ENCODE measurements around the gene DPPA5. TPM values are rescaled to one million over a fixed set of nuclear protein-coding genes. Genes with fewer than 3 reads are reported as not detected.

The DPPA5 gene
- polyA plus RNA-seq, 1 donor from 2014 or later = not detected

GRCh38 chr6:73372516-73372915 lies 18.4 kb upstream of the DPPA5 start:
- peaks cover 0 to 4% (median 2%) of the 10 kb centered on the region in 3 donors for H3K9me3 Mint-ChIP-seq
- H3K27ac Mint-ChIP-seq = no peak overlapping the region
- H3K36me3 Mint-ChIP-seq = no peaks in the 10 kb centered on the region
- H3K4me1 Mint-ChIP-seq = peaks cover 0 to 4% (median 0%) of the 10 kb centered on the region in 3 donors
- H3K27me3 Mint-ChIP-seq = no peaks in the 10 kb centered on the region
- no peak overlapping the region for H3K4me3 Mint-ChIP-seq

GRCh38 chr6:73371984-73372383 lies 17.9 kb upstream of the DPPA5 start:
- H3K36me3 Mint-ChIP-seq = no peaks in the 10 kb centered on the region
- no peak overlapping the region for H3K4me3 Mint-ChIP-seq
- H3K4me1 Mint-ChIP-seq = peaks cover 0 to 2% (median 0%) of the 10 kb centered on the region in 3 donors
- H3K9me3 Mint-ChIP-seq = peaks cover 0 to 4% (median 2%) of the 10 kb centered on the region in 3 donors
- no peaks in the 10 kb centered on the region for H3K27me3 Mint-ChIP-seq
- no peak overlapping the region for H3K27ac Mint-ChIP-seq

- Mint-ChIP-seq H3K36me3 (no peaks in the 10 kb centered on the region), H3K9me3 (peaks cover 0 to 4% (median 2%) of the 10 kb centered on the region in 3 donors), H3K27me3 (peaks cover 3% of the 10 kb centered on the region), H3K4me1 (no peaks in the 10 kb centered on the region), H3K27ac (no peak within 1 kb of the TSS), H3K4me3 (no peak within 1 kb of the TSS)
Measured at GRCh38 chr6:73369563-73369962, 15.5 kb upstream of the DPPA5 start, which contains the start of gene OOEP. OOEP (minus strand) TSS chr6:73369897; CDS start chr6:73369792, 105 bp downstream.

GRCh38 chr6:73369157-73369556 lies 15.1 kb upstream of the DPPA5 start:
- H3K9me3 Mint-ChIP-seq = peaks cover 0 to 4% (median 2%) of the 10 kb centered on the region in 3 donors

GRCh38 chr6:73368675-73369074 lies 14.6 kb upstream of the DPPA5 start:
- no peak overlapping the region for H3K27ac Mint-ChIP-seq

More at GRCh38 chr6:73369157-73369556, 15.1 kb upstream of the DPPA5 start:
- no peaks in the 10 kb centered on the region for H3K36me3 Mint-ChIP-seq
- peaks cover 3% of the 10 kb centered on the region for H3K27me3 Mint-ChIP-seq
- H3K4me3 Mint-ChIP-seq = no peak overlapping the region
- H3K27ac Mint-ChIP-seq = no peak overlapping the region
- H3K4me1 Mint-ChIP-seq = no peaks in the 10 kb centered on the region

GRCh38 chr6:73367761-73368355 lies 13.8 kb upstream of the DPPA5 start:
- Mint-ChIP-seq H3K27ac (no peak overlapping the region), H3K4me1 (no peaks in the 10 kb centered on the region), H3K27me3 (peaks cover 3% of the 10 kb centered on the region), H3K9me3 (peaks cover 0 to 4% (median 0%) of the 10 kb centered on the region in 3 donors), H3K4me3 (no peak overlapping the region), H3K36me3 (no peaks in the 10 kb centered on the region)

More at GRCh38 chr6:73368675-73369074, 14.6 kb upstream of the DPPA5 start:
- Mint-ChIP-seq H3K4me1 (no peaks in the 10 kb centered on the region), H3K36me3 (no peaks in the 10 kb centered on the region), H3K4me3 (no peak overlapping the region), H3K27me3 (peaks cover 3% of the 10 kb centered on the region), H3K9me3 (peaks cover 0 to 4% (median 2%) of the 10 kb centered on the region in 3 donors)

GRCh38 chr6:73364549-73364948 lies 10.5 kb upstream of the DPPA5 start:
- no peaks in the 10 kb centered on the region for H3K9me3 Mint-ChIP-seq
- H3K27me3 Mint-ChIP-seq = peaks cover 4% of the 10 kb centered on the region
- no peaks in the 10 kb centered on the region for H3K4me1 Mint-ChIP-seq
- no peak overlapping the region for H3K4me3 Mint-ChIP-seq
- no peak overlapping the region for H3K27ac Mint-ChIP-seq
- no peaks in the 10 kb centered on the region for H3K36me3 Mint-ChIP-seq

GRCh38 chr6:73364121-73364520 lies 10.0 kb upstream of the DPPA5 start:
- H3K4me1 Mint-ChIP-seq = no peaks in the 10 kb centered on the region
- no peaks in the 10 kb centered on the region for H3K36me3 Mint-ChIP-seq
- H3K27ac Mint-ChIP-seq = no peak overlapping the region
- peaks cover 7% of the 10 kb centered on the region for H3K27me3 Mint-ChIP-seq
- H3K4me3 Mint-ChIP-seq = no peak overlapping the region
- H3K9me3 Mint-ChIP-seq = no peaks in the 10 kb centered on the region

GRCh38 chr6:73363537-73363875 lies 9.4 kb upstream of the DPPA5 start:
- Mint-ChIP-seq H3K27ac (no peak overlapping the region), H3K4me1 (no peaks in the 10 kb centered on the region), H3K36me3 (no peaks in the 10 kb centered on the region)

GRCh38 chr6:73362869-73363536 lies 8.9 kb upstream of the DPPA5 start:
- Mint-ChIP-seq H3K9me3 (no peaks in the 10 kb centered on the region), H3K27me3 (peaks cover 7% of the 10 kb centered on the region)

More at GRCh38 chr6:73363537-73363875, 9.4 kb upstream of the DPPA5 start:
- Mint-ChIP-seq H3K27me3 (peaks cover 7% of the 10 kb centered on the region), H3K4me3 (no peak overlapping the region), H3K9me3 (no peaks in the 10 kb centered on the region)

GRCh38 chr6:73362358-73362757 lies 8.3 kb upstream of the DPPA5 start, which contains the start of gene KHDC3L:
KHDC3L (plus strand) TSS chr6:73362658; CDS start chr6:73362730, 72 bp downstream.
- H3K9me3 Mint-ChIP-seq = no peaks in the 10 kb centered on the region
- H3K27me3 Mint-ChIP-seq = peaks cover 7% of the 10 kb centered on the region
- H3K36me3 Mint-ChIP-seq = no peaks in the 10 kb centered on the region
- no peaks in the 10 kb centered on the region for H3K4me1 Mint-ChIP-seq
- H3K27ac Mint-ChIP-seq = no peak within 1 kb of the TSS
- peak within 1 kb of the TSS in 1 of 4 donors; percentile 40 for H3K4me3 Mint-ChIP-seq

More at GRCh38 chr6:73362869-73363536, 8.9 kb upstream of the DPPA5 start:
- H3K27ac Mint-ChIP-seq = no peak overlapping the region
- no peaks in the 10 kb centered on the region for H3K36me3 Mint-ChIP-seq
- no peaks in the 10 kb centered on the region for H3K4me1 Mint-ChIP-seq
- H3K4me3 Mint-ChIP-seq = no peak overlapping the region

- Mint-ChIP-seq H3K27ac (peak overlapping the region in 1 of 3 donors; percentile 43), H3K9me3 (no peaks in the 10 kb centered on the region), H3K4me1 (no peaks in the 10 kb centered on the region), H3K27me3 (peaks cover 21% of the 10 kb centered on the region), H3K4me3 (no peak overlapping the region), H3K36me3 (peaks cover 4% of the 10 kb centered on the region)
Measured at GRCh38 chr6:73349311-73349710, 4.8 kb downstream of the DPPA5 start.

- H3K36me3 Mint-ChIP-seq = peaks cover 4% of the 10 kb centered on the region
- H3K4me3 Mint-ChIP-seq = no peak overlapping the region
- H3K9me3 Mint-ChIP-seq = no peaks in the 10 kb centered on the region
- no peaks in the 10 kb centered on the region for H3K4me1 Mint-ChIP-seq
- H3K27ac Mint-ChIP-seq = peak overlapping the region in 1 of 3 donors; percentile 43
- H3K27me3 Mint-ChIP-seq = peaks cover 21% of the 10 kb centered on the region
Measured at GRCh38 chr6:73348550-73349204, 5.4 kb downstream of the DPPA5 start.

GRCh38 chr6:73343164-73343563 lies 10.9 kb downstream of the DPPA5 start:
- Mint-ChIP-seq H3K9me3 (no peaks in the 10 kb centered on the region), H3K36me3 (no peaks in the 10 kb centered on the region), H3K4me3 (no peak overlapping the region), H3K27me3 (peaks cover 11% of the 10 kb centered on the region), H3K27ac (no peak overlapping the region), H3K4me1 (no peaks in the 10 kb centered on the region)

- H3K27ac Mint-ChIP-seq = no peak overlapping the region
- H3K9me3 Mint-ChIP-seq = no peaks in the 10 kb centered on the region
- H3K4me1 Mint-ChIP-seq = no peaks in the 10 kb centered on the region
- no peaks in the 10 kb centered on the region for H3K36me3 Mint-ChIP-seq
- H3K27me3 Mint-ChIP-seq = peaks cover 9% of the 10 kb centered on the region
- no peak overlapping the region for H3K4me3 Mint-ChIP-seq
Measured at GRCh38 chr6:73342174-73342573, 11.9 kb downstream of the DPPA5 start.

All from IgD-negative memory B cell (primary cell).